RCC 7860 (cell line): ENCODE results near the gene ZNF74.
"Not testable (repeated sequence)": the region's sequence is repeated elsewhere in the genome, so short reads cannot be mapped to it uniquely, and the experiment has no call there.

Experiments
- DNase-seq: peaks from one replicate; pipeline ENCODE4 v3.0.0-alpha.2; 2015; ENCODE audit warnings: low spot score
- FAIRE-seq: peaks from 2 replicates; lab custom pipeline; 2012; peaks lifted over from hg19 to GRCh38; lab: Jason Lieb, UNC

ZNF74 gene

GRCh38 chr22:20415699-20416098, 21.7 kb downstream of the ZNF74 start:
- not testable (repeated sequence) for DNase-seq, FAIRE-seq

- DNase-seq (peak; percentile 48), FAIRE-seq (no peak)
Observed at GRCh38 chr22:20418211-20418788, 24.3 kb downstream of the ZNF74 start.

- DNase-seq = no peak
- no peak for FAIRE-seq
Observed at GRCh38 chr22:20419664-20419951, 25.7 kb downstream of the ZNF74 start.

GRCh38 chr22:20420157-20420842, 26.3 kb downstream of the ZNF74 start:
- no peak for FAIRE-seq

DNA sequence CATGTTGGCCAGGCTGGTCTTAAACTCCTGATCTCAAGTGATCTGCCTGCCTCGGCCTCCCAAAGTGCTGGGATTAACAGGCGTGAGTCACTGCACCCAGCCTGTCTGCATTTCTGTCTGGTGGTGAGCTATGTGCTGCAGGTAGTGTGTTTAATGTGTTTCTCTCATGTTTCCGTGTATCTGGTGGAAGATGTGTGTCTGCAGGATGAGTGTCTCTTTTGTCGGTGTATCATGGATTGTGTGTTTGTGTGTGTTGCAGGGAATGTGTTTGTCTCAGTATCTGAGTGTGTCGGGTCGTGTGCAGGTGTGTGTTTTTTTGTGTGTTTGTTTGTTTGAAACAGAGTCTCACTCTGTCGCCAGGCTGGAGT, 27.5 kb downstream of the ZNF74 start:
- no peak for DNase-seq

More at GRCh38 chr22:20420157-20420842, 26.3 kb downstream of the ZNF74 start:
- no peak for DNase-seq

GRCh38 chr22:20422271-20423007, 28.5 kb downstream of the ZNF74 start:
- DNase-seq (no peak), FAIRE-seq (no peak)

More for the DNA sequence above, 27.5 kb downstream of the ZNF74 start:
- no peak for FAIRE-seq

DNA sequence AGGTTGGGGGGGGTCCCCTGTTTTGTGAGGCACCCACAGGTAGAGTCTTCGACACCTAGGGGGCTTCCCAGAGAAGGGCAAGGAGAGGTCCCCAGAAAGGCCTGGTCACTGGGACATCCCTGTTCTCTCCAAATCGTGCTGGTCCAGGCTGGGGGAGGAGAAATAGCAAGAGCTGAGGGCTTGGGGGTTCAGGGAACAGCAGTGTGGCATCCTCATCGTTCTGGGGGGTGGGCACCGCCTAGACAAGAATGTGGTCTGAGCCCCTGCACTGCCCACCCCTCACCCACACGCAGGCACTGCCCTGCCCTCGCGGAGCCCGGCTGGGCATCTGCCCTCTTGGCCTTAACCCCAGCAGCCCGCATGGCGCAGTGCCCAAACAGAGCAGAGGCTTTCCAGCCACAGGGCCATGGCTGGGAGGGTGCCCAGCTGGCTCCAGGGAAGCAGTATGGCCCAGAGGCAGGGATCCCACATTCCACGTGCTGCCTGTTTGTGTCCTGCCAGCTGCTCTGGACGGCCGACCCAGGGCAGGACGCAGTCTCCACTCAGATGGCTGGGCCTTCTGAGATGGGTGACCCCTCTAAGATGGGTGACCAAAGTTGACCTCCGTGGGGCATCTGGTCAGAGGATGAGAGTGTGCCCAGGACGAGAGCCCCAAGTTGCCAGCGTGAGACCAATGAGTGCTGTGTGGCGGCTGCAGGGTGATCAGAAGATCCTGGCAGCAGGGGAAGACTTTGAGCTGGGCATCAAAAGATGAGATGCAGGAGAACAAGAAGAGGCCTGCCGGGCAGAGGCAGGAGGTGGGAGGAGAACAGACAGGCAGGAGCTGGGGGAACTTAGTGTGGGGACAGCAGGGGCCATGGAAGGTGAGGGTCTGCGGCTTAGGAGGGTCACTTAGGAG, 29.3 kb downstream of the ZNF74 start:
- DNase-seq = no peak
- FAIRE-seq = no peak

DNA sequence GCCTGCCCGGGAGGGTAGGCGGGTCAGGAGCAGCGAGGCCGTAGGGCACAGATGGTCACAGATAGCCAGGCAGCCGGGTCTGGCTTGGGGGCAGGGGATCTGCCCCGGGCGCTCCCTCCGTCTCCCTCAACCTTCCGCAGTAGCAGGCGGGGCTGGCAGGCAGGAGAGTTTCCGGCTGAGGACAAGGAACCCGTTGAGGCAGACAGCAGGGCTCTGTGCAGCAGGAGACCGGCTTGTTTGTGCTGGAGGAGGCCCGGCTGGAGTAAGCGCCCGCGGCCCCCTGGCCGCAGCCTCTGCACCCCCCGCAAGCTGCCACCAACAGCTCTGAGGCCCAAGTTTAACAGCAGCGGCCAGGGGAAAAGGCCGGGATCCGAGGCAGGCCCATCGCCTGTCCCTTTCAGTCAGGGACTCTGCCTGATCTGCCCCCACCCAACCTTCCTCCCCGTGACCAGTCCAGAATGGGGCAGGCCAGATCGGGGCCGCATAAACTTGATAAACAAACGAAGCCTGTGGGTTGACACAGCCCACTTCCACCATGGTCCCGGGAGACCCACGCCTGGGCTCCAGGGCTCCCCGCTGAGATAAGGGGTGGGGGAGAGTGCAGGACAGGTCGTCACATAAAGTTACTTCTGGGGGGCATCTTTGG, 30.1 kb downstream of the ZNF74 start:
- DNase-seq (no peak), FAIRE-seq (no peak)

- FAIRE-seq = no peak
- no peak for DNase-seq
Observed at GRCh38 chr22:20424568-20424931, 30.6 kb downstream of the ZNF74 start.

GRCh38 chr22:20424932-20425565, 31.1 kb downstream of the ZNF74 start:
- DNase-seq (no peak), FAIRE-seq (no peak)

GRCh38 chr22:20425566-20426258, 31.8 kb downstream of the ZNF74 start:
- FAIRE-seq (no peak), DNase-seq (no peak)

- FAIRE-seq (no peak), DNase-seq (no peak)
Observed at GRCh38 chr22:20426259-20426615, 32.3 kb downstream of the ZNF74 start.

DNA sequence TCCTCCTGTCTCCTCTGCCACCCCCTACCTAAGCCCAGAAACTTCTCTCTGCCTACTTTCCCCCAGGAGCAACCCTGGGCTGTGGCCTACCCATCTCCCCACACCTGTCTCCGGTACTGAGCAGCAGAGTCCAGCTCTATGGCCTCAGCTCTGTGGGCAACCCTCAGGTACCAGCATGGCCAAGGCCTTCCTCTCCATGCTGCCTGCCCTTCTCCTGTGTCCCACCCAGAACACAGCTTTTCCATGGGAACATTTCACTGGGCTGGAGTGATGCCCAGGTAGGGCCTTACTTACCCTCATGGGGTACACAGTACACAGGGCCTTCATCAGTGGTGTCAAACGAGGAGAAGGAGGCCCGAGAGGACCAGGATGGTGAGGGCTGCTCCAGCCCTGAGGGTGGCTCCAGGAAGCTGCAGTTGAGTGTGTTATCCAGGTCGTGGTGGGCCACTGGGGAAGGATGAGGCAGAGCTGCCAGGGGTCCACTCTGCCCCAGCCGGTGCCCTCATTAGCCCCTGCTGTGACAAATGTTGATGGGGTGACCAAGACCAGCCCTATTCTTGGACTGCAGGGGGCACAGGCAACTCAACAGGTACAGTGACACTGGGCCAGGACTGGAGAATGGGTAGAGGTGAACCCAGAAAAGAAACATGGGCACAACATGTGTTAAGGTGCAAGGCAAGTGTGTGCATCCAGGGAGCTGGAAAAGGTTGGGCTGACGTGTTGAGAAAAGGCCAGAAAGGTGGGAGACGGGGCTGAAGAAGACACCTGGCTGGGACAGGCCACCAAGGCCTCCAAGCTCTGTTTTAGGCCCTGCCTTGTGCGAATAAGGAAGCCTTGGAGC, 33.4 kb downstream of the ZNF74 start:
- FAIRE-seq (no peak), DNase-seq (no peak)

GRCh38 chr22:20427945-20428417, 34.0 kb downstream of the ZNF74 start:
- DNase-seq (no peak), FAIRE-seq (no peak)

DNA sequence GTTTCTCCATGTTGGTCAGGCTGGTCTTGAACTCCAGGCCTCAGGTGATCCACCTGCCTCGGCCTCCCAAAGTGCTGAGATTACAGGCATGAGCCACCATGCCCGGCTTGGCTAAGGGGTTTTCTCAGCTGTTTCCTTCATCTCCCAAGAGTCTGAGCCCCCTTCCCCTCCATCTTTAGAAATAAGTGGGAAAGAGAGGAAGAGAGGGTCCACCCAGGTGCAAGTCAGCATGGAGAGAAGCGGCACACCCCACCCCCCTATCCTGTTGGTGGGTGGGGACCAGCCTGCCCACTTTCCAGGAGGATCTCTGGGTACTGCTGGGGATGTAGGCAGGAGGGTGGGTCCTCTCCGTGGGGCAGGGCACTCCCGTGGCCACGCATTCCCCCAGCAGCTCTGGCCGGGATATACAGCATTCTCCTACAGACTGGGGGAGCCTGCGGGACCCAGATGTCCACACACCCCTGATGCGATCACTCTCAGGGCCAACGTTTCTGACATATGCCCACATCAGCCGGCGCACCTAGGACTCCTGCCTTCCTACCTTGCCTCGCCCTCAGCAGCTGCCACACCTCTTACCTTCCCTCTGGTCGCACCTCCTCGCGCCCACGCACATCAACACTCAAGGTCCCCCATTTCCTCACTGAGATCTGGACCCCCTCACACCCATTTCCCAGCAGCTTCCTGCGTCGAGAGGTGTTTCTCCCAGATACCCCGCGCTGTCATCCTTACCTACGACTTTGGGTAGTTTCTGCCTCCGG, 34.7 kb downstream of the ZNF74 start:
- no peak for FAIRE-seq

DNA sequence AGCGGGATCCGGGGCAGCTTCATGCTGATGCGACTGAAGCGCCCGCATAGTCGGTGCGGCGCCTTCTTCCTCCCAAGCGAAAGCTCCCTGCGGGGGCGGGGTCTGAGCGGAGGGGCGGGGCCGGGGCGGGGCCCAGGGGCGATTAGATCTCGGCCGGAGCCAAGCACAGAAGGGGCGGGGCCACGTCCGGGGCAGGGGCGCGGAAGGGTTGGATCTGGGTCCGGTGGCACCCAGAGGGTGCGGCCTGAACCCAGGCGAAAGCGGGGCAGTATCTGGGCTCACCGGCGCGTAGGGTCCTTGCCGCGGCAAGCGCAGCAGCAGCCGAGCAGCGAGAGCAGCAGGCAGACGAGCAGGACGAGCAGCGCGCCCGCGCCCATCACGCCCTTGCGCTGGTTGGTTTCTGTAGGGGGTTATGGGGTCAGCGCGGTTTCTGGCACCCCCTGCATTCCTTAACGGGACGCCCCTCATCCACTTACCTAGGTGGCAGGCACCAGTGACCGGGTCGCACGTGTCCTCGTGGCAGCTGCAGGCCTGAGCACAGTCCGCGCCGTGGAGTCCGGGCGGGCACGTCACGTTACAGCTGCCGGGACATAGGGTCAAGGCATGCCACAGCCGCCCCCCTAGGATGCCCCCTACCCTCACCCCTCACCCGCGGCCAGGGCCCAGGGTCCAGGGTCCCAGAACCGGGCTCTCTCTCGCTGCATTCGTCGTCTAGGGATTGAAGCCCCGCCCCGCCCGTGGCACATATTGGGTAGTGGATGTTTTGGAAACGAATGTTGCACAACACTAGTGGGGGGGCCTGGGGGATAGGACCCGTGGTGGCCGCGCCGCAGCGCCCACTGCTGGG, 35.5 kb downstream of the ZNF74 start:
- no peak for FAIRE-seq
- no peak for DNase-seq

More for the DNA sequence above, 34.7 kb downstream of the ZNF74 start:
- no peak for DNase-seq

DNA sequence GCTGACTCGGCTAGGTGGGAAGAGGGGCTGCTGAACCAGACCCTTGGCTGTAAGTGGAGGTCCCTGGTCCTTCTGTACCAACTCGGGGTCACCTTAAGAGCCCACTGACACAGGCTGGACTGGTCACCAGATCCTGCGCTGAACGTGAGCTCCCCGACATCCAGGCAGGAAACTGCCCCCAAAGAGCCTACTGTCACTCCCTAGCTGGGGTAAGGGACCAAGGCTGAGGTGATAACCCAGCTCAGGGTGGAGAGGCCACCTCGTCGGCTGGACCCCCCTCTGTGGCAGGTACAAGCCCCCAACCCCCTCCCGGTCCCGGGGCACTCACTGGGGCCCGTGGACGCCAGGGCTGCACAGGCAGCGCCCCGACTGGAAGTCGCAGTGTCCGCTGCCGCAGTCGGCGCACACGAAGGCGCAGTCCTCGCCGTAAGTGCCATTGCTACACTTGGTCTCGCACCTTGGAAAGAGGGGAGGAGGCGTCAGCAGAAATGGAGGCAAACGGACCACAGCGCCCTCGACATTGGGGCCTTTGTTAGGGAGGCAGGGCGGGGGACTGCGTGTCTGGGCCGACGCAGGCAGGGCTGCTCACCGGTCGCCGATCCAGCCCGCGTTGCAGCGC, 36.3 kb downstream of the ZNF74 start:
- DNase-seq (no peak), FAIRE-seq (no peak)
